ENCODE data around the gene RMI1.
A peak's percentile ranks its signal among the peaks of the same experiment; 100 is the strongest.

RMI1 gene

DNA sequence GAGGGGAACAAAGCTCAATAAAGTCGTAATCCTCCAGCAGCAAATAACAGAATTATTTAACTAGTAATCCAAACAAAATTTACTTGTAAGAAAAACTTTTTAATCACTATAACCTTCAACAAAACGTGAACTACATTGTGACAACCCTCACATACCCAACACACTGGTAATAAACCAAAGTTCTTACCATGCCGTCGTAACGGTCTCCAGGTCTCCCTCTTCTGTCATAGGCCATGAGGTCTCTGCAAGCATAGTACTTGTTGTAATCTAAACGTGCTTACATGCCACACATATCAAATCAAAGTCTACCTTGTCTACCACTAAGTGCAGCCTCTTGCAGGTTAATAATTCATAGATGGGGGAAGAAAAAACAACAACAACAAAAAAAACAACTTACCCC is 9.1 kb upstream of the RMI1 start:
- no peak for DNase-seq

DNA sequence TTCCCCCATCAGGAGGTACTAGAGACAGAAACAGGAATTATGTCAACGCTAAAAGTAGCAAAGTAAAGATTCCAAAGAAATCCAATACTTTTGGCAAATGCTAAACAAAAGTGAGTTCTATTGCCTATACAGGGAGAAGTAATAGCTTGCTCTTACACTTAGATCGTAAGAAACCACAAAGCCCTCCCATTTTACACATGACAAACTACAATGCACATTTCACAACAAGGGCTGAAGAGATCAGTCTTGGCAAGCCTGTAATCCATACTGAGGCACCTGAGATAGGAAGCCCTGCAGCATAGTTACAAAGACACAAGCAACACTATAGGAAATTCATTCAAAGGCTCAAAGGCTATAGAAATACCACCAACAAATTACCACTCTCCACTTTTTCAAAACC is 8.3 kb upstream of the RMI1 start:
- DNase-seq, result no peak

DNA sequence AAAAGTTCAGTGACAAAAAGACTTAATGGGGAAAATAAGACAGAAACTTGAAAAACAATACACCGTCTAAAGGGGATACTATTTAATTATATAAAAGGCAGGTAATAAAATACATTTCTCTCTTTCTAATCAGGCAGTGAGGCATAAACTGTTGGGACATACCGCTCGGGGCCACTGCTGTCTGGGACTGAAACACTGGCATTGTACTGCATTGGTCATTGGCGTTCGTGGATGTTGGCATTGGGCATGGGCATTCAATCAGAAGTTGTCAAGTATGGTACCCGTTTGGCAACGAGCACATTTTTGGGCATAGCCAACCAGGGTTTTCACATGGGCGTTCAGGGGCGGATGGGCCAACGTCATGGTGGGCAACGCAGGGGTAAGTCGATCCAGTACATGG is 5.3 kb upstream of the RMI1 start:
- no peak for DNase-seq

DNA sequence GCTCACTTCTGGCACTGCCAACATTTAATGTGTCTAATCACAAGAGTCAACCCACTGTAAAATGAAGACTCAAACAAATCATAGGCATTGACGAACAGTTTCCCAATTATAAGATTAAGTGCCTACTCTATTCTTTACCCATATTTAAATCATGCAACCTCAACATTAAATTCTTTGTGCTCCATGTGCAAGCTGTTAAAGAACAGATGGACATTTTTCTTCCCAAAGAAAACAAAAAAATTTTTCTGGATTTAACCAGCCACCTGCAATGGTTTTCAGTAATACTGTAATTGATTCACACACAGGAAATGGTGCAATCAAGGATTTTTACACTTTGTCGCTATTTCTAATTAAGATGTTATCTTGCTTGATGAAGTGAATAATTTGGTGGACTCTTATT is 4.2 kb upstream of the RMI1 start:
- no peak for DNase-seq

DNA sequence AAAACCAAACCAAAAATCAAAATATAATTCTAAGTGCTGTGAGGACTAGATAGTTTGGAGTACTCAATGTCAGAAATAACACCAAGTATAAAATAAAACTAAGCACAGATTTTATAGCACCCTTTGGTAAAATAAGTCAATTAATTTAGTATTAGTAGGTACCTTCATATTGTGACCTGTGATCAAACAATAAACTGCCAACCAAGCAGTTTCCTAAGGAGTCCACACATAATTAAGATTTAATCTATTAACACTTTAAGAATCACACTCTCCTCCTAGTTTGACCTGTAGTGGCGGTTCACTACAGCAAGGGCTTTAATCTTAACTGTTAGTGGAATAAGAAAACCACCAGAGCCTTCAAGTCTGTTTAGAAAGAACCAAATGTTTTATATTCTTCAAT is 3.4 kb upstream of the RMI1 start:
- DNase-seq, result no peak

DNA sequence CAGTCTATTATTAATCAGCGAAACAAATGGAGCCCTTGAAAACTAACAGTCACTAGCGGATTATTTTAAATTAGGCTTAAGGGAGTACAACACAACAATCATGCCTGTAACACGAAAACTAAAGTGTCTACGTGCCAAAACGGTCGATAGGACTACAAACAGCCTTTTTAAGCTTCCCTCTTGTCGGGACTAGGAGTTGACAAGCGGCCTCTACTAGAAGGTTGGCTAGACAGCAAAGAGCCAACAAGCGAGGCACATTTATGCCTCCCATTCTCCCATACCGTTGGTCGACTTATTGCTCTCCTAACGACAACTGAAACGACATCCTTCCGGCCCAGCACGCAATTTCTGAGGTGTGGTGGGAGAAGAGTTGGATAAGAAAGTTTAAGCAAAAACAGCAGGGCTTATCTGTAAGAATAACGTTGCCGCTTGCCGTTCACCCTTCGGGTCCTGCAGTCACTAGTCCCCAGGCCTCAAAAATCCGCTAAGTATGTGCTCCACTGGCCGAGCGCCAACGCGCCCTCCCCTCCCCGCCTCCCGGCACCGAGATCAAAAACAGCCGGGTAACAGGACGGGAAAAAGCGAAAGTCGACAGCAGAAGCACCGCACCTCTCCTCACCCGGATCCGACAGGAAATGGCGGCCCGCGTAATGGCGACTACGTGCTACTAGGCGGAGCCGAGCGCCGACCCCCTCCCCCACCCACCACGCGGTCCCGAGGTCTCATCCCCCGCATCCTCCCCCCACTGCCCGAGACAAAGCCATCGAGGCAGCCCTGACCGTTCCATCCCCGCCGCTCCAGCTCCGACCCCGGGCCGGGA is 1.4 kb upstream of the RMI1 start:
- peak; percentile 89 to 91 for DNase-seq

DNA sequence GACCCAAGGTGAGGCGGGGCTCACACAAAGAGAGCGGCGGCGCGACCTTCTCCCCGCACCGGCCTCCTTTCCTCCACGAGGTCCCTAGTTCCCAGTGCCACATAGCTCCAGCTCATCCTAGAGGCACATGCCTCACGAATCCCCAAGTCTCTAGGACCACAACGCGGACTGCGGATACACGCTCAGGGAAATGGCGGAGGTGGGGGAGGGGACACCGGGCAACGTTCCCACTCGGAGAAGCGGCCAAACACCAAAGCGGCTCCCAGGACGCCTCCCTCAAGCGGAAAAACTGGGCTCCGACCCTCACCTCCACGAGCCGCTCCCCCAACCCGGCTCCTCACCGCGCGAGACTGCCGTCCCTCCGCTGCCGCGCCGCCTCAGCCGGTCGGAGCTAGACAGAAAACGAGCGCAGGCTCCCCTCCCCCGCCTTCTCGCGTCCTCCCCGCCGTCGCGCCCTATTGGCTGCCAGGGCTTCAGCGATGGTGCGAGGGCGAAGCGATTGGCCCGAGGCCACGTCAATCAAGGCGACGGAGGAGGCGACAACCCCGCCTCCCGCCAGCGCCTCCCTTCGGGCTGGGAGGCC is 702 bp upstream of the RMI1 start, which contains the start of gene HNRNPK:
TSS of gene HNRNPK (minus strand) at position 404 of the 583 bp plus-strand sequence. CDS start 1,963 bp downstream, outside the sequence.
- DNase-seq, result peak; percentile 98 to 99

DNA sequence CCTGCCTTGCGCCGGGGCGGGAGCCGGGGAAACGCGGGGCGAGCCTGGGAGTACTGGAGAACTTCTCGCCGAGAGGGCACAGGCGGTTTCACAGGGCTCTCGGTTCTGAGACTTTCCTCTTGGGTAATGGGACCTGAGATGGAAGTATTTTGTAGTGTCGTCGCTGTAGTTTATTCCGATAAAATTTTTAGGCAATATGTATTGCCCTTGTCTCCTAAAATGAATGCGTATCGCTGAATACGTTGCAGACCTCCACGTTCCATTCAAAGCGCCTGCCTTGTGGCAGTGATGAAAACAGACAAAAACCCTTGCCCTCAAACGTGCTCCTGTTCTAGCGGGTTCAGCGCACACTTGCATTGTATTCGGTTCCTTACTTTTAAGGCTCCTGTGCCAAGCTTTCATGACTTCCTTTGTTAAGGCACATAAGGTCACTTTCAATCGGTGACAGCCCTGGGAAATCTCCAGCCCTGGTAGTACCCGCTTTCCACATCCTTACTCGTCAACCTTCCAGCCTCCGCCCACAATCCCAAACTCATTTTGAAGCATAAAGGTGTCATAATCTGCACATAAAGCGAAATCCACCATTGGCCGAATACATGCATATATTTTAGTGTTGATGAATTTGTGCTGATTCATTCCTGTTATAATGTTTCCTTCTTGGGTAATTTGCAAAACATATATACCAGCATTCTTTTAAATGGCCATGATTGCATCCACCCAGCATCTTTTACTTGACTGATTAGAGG is 694 bp downstream of the RMI1 start:
- DNase-seq, result peak; percentile 20 to 27

DNA sequence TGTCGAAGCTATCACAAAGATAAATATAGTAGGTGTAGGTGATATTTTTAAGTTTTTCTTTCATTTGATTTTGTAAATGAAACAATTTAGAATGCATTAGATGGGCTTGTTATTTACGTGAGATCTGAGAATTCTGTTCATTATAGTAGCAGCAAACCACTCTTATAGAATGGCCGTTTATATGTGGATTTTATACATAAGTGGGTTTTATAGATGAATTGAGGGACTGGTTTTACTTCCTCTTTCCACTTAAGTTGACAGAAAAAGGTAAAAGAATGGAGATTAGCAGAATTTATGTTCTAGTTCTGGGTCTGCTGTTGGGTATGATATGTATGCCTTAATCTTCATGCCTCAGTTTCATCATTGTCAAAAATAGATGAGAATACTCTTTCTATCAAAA is 5.6 kb downstream of the RMI1 start:
- DNase-seq, result no peak

DNA sequence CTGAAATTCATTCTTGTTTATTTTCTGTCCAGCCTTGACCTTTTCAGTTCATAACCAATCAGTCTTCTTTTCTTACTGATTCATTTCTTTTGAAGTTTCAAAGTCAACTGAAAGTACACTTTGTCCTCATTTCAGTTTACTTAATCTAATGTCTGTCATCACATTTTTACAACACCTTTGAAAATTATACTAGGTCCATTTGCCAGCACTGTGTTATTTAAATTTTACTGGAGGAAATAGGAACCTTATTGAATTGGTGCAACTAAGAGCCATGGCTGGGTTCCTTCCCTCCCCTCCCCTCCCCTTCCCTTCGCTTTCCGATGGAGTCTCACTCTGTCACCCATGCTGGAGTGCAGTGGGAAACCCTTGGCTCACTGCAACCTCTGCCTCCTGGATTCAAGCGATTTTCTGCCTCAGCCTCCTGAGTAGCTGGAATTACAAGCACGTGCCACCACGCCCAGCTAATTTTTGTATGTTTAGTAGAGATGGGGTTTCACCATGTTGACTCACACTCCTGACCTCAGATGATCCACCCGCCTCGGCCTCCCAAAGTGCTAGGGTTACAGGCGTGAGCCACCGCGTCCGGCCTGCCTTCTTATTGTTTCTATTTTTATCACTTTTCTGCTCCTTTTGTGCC is 6.3 kb downstream of the RMI1 start:
- DNase-seq, result peak in 1 of 2 donors; percentile 25

DNA sequence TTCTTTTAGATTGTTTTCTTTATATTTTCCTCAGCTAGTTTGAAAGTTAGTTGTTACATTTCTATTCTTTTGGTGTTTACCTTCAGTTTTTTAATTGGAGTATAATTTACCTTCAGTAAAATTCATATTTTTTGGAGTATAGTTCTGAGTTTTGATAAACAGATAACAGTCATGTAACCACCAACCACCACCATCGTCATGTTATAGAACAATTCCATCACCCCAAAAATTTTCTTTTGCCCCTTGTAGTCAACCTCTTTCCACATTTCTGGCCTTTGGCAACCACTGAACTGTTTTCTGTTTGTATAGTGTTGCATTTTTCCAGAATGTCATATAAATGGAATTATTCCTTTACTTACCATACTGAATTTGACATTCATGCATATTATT is 6.8 kb downstream of the RMI1 start:
- no peak for DNase-seq

DNA sequence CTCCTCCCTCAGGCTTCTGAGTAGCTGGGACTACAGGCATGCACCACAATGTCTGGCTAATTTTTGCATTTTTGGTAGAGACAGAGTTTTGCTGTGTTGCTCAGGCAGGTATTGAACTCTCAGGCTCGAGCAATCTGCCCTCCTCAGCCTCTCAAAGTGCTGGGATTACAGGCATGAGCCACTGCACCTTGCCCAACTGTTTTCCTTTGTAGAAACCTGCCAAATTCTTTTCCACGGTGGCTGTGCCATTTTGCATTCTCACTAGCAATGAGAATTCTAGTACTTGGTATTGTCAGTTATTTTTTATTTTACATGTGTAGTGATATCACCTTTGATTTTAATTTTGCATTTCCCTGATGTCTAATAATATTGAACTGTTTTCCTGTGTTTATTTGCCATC is 7.8 kb downstream of the RMI1 start:
- no peak for DNase-seq

DNA sequence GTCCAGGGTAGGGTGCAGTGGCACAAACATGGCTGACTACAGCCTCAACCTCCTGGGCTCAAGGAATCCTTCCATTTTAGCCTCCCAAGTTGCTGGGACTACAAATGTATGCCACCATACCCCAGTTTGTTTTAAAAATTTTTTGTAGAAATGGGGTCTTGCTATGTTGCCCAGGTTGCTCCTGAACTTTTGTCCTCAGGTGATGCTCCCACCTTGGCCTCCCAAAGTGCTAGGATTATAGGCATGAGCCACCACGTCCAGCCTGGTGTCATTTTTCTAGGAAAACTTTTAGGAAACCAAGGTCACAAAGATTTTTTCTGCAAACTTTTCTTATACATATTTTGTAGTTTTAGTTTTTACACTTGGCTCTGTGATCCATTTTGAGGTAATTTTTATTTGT is 10.8 kb downstream of the RMI1 start:
- no peak for DNase-seq

DNA sequence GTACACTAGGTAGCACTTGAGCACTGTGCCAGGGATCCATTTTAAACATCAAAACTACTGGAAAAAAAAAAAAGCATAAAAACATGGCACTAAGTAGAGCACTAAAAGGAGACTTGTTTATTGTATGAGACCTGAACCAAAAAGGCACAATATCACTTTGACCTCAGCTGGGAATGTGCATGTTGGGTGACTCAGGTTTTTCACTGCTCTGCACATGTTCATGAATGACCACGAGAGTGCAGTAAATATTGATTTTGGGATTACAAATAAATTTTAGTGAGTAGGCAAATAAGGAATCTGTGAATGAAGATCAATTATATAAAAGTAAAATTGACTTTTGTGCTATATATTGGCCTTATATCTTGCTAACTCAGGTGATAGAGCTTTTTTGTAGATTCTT is 11.8 kb downstream of the RMI1 start:
- DNase-seq, result no peak

DNA sequence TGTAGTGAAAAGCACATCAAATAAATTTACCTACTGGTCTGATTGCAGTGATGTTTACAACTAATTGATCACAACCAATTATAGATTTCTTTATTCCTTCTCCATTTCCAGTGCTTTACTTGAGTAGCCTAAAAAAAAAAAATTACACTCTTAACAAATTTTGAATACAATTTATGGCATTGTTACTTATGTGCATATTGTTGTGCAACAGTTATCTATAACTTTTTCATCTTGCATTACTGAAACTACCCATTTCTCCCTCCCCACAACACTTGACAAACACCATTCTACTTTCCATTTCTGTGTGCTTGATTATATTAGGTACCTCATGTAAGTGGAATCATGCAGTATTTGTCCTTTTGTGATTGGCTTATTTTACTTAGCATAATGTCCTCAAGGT is 12.3 kb downstream of the RMI1 start:
- no peak for DNase-seq

DNA sequence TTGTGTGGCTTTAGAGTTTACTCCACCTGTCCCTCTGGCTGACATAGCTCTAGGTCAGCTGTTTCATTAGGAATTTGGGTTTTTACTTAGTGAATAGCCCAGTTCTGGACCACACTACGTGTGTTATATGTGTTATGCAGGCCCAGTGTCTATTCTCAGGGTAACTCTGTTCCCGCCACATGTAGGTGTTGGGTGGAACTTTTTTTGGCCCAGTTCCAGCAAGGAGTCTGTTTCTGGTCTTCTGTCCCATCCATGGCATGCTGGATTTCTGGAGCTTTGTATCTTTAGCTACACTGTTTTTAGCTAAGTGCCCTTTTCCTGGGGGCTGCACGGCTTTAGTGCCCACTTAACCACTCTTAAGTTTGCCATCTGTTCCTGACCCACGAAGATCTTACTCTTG is 15.5 kb downstream of the RMI1 start:
- no peak for DNase-seq

DNA sequence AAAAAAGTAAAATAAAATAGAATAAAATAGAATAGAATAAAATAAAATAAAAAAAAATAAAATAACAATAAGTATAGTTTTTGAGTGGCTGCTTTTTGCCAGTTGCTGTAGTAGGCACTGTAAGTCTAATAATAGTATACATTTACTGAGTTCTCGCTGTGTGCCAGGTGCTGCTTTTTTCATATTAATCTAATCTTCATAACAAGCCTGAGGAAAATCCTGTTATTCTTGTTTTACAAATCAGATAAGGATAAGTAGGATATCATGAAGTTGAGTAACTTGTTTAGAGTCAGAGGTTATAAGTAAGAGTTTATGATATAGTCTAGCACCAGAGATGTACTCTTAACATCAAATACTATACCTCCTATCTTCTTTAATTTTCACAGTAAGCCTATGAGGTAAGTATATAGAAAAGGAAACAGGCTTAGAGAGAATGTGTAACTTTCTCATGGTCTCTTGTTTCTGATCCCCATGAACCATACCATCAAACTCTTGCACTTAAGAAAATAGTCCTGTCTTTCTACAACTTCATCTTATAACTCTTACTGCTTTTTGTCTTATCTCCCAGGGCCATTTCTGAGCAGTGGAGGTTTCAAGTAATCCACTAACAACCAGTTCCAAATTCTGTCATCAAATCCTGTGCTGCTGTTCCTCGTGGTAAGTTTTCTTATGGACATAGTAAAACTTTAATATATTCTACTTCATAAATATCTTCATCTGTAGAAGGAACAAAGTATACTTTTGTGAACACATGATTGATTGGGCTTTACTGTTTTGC is 18.7 kb downstream of the RMI1 start:
- DNase-seq, result no peak

DNA sequence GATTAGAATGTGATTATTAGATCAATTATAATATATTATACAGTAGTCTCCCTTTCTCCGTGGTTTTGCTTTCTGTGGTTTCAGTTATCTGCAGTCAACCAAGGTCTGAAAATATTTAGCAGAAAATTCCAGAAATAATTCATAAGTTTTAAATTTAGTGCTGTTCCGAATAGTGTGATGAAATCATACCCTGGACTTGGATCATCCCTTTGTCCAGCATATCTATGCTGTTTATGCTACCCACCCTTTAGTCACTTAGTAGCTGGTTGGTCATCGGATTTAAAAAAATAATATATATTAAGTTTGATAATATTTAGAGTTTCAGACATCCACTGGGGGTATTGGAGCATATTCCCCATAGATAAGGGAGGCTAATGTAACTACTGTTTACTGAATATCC is 19.6 kb downstream of the RMI1 start:
- no peak for DNase-seq

DNA sequence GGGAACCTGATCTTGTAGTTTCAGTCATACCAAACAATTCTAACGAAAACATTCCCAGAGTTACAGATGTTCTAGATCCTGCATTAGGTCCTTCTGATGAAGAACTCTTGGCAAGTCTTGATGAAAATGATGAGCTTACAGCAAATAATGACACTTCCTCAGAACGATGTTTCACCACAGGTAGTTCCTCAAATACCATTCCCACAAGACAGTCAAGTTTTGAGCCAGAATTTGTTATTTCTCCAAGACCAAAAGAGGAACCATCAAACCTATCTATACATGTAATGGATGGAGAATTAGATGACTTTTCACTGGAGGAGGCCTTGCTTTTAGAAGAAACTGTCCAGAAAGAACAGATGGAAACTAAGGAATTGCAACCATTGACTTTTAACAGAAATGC is 21.0 kb downstream of the RMI1 start:
- DNase-seq, result no peak

DNA sequence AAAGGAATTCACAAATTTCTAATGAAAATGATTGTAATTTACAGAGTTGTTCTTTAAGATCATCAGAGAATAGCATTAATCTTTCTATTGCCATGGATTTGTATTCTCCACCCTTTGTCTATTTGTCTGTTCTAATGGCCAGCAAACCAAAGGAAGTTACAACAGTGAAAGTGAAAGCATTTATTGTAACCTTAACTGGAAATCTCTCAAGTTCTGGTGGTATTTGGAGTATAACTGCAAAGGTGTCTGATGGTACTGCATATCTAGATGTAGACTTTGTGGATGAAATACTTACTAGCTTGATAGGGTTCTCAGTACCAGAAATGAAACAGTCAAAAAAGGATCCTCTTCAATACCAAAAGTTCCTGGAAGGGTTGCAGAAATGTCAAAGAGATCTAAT is 21.7 kb downstream of the RMI1 start:
- peak in 1 of 2 donors; percentile 43 for DNase-seq

DNA sequence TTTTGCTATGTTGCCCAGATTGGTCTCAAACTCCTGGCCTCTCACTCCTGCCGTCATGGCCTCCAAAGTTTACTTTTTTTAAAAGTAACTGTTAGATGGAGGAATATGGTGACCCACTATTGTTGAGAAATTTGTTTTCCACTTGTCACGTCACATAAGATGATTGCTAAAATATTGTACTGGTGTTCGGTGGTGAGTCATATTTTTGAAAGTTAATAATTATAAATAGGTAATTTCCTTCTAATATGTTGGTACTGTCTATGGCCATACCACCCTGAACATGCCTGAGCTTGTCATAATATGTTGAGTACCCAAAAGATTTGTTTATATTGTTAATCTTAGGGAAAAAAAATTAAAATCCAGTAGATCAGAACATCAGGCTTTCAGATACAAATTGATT is 22.6 kb downstream of the RMI1 start:
- no peak for DNase-seq

DNA sequence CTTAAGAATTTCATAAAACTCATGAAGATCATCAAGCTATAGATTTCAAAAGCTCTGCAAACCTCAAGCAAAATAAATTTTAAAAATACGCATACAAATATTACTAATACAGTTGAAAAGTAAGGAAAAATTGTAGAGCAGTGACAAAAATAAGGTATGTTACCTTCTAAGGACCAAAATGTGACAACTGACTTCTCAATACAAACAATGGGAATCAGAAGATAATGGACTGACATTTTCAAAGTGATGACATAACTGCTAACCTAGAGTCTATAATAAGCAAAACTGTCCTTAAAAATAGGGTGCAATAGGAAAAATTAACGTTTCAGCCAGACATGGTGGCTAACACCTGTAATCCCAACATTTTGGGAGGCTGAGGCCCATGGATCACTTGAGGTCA is 27.1 kb downstream of the RMI1 start:
- no peak for DNase-seq
